HG02973 (cell line): Measurements from ENCODE around the gene TAF11.
A peak's percentile ranks its signal among the peaks of the same experiment; 100 is the strongest.
"Not testable (repeated sequence)": the region's sequence is repeated elsewhere in the genome, so short reads cannot be mapped to it uniquely, and the experiment has no call there.

Experiments
- ATAC-seq: cut with Tn5 transposase; IDR thresholded peaks from one replicate; pipeline ENCODE4 v1.9.1; 2021; ENCODE audit warnings: moderate library complexity; ENCODE audit not compliant: unreplicated experiment

Gene TAF11, protein sequence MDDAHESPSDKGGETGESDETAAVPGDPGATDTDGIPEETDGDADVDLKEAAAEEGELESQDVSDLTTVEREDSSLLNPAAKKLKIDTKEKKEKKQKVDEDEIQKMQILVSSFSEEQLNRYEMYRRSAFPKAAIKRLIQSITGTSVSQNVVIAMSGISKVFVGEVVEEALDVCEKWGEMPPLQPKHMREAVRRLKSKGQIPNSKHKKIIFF

DNA sequence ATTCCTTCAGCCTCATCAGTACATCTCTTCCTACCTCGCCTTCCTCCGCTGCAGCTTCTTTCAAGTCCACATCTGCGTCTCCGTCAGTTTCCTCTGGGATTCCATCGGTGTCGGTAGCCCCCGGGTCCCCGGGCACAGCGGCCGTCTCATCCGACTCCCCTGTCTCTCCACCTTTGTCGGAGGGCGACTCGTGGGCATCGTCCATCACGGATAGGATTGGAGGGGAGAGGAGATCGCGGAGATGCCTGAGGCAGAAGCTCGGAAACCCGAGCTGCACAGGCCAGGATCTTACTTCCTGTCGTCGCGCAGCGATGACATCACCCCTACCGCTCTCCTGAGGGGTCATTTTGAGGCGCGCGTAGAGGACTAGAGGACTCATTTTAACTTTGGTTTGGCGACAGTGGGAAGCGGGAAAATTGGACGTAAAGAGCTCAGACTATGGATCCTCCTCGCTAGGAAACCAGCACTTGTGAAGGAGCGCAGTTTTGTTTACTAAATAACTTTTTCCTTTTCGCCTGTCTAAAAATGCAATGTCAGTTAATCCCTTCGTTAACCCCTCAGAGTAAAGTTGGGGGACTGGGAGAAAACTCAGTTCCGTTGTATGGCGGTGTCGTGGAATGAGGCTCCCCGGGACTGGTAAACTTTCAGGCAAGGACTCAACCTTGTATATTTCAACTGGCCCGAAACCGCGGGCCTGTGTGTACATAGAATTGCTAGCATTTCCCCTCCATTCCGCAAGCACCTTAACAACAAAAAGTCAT, at the start of gene TAF11:
Gene TAF11 (minus strand): TSS at position 290 of the 761 bp plus-strand sequence. CDS start 85 bp downstream, at position 205.
- peak; percentile 67 for ATAC-seq

DNA sequence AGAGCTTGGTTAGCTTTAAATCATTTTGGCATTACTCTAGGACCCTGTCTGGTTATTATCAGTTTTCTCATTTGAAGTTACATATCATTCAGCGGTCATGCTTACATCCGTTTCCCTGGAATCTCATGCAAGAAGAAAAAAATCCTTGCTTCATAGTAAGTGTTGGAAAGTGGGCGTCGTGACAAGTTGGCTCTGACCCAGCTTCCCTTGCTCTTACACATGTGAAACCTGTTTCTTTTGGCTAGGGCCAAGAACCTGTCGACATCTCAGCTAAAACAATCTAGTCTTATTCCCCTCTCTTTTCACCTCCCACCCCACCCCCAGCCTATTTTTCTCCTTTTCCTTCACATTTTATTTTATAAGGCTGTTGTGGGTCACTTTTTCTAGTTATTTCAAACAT, 46.7 kb upstream of the TAF11 start:
- no peak for ATAC-seq

- ATAC-seq: not testable (repeated sequence)
Observed at GRCh38 chr6:34932202-34932601, 44.4 kb upstream of the TAF11 start.

GRCh38 chr6:34930221-34930620, 42.4 kb upstream of the TAF11 start:
- no peak for ATAC-seq

DNA sequence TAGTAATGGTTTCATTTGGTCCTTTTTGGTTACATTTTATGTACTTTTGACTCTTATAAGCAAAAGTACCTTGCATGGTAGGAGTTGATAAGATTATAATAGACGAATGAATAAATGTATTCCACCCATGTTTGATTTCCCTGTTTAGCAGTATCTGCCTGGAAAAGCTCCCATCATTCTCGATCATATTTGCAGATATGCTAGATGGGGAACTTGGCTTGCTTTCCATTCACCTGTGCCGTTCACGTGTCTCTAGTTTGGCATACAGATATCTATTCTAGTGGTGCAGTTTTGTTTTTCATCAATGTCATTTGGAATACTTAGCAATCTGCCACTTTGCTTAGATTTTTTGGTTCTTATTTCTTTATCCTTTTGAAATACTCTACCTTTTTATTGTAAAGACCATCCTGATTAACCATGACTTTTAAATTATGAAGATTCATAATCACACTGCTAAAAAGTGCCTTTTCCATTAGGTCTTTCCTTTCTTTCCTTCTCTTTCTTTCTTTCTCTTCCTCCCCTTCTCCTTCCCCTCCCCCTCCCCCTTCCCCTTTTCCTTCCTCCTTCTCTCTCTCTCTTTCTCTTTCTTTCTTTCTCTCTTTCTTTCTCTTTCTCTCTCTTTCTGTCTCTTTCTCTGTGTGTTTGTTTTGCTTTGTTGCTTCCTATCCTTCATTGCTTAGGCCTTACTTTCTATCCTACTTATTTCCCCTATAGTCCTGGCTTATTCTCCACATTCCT, 41.6 kb upstream of the TAF11 start:
- ATAC-seq: no peak

DNA sequence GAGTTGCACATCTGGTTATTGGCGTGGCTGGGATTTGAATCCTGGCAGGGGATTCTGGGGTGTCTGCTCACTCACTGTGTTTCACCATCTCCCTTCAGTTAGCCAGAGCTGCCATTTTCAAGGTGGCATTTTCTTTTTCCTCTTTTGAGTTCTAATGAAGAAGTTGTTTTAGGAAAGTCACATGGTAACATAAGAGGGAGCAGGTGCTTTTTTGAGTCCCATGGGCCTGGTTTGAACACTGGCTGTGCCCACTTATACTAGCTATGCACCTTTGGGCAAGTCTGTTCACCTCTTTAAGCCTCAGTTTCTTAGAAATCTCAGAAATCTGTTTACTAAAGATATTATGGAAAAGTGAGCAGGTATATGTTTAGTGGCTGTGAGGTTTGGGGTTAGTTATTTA, 40.9 kb upstream of the TAF11 start:
- ATAC-seq: no peak

GRCh38 chr6:34928220-34928619, 40.4 kb upstream of the TAF11 start:
- no peak for ATAC-seq

DNA sequence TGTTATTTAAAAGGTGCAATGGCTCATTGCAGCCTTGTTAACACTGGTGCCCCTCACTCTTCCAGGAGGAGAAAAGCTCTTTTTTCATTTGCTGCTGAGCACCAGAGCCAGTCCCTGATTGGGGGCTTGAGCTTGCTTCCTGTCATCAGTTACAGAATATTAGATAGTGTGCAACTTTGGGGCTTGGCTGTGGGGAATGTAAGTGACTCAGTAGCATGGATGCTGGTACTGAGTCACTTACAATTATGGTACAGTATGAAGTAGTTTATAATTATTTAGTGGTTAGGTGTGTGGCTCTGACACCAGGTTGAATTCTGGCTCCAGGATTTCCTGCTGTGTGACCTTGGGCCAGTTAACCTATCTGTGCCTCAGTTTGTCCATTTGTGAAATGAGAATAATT, 38.8 kb upstream of the TAF11 start:
- no peak for ATAC-seq

DNA sequence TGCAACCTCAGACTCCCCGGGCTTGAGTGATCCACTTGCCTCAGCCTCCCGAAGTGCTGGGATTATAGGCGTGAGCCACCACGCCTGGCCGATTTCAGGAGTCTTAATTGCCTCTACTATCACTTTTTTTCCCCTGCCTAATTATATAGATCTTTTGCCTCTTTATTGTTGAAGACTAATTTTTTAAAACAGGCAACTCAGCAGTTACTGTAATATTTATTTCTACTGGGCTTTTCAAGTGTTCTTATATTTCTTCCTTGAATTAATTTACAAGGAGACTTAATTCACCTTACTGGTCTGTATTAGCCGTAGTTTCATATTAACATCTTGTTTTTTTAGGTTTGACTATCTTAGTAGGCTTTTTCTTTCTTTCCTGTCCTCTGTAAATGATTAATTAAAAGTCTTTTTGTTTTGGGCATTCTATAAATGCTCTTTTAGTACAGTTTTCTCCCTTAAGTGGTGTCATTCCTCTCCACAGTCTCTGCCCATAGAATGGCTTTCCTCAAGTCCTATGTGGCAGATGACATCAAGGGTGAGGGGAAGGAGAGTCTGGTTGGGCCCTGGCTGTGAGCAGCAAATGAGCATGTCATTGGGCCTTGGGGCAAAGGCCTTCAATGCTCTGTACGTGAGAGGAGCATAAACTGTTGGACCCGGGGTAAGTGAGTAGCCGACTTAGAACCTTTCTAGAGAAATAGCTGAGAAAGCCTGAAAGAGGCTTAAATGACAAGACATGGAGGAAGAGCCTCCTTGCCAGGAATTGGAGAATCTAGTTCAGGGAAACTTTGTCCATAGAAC, 37.2 kb upstream of the TAF11 start:
- no peak for ATAC-seq

DNA sequence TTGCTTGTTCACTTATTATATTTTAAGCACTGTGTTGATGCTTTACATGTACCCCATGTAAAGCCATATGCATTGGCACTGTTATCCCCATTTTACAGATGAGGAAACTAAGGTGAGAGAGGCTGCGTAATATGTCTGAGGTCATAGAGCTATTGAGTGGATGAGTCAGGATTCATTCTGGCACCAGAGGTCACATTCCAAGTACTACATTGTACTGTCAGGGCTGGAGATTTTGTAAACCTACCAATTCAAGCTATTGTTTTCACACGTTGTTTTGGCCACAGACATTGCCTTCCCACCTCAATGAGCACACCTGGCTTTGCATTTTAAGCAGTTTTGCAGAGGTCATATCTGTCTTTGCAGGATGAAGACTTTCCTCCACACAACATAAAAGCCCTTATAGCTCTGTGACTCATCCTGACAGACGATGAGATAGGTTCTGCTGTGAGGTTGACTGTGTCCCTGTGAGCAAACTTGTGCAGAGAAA, 34.4 kb upstream of the TAF11 start:
- no peak for ATAC-seq

DNA sequence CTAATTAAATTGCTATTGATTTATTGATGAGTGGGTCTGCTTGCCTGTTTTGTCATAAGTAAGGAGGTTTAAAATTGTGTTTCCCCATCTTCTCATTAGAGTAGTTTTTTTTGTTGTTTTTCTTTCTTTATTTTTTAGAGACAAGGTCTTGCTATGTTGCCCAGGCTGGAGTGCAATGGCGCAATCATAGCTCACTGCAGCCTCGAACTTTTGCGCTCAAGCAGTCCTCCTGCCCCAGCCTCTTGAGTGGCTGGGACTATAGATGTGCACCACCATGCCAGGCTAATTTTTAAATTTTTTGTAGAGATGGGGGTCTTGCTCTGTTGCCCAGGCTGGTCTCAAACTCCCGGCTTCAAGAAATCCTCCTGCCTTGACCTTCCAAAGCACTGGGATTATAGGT, 32.3 kb upstream of the TAF11 start:
- ATAC-seq: no peak

- no peak for ATAC-seq
Observed at GRCh38 chr6:34919651-34920050, 31.8 kb upstream of the TAF11 start.

DNA sequence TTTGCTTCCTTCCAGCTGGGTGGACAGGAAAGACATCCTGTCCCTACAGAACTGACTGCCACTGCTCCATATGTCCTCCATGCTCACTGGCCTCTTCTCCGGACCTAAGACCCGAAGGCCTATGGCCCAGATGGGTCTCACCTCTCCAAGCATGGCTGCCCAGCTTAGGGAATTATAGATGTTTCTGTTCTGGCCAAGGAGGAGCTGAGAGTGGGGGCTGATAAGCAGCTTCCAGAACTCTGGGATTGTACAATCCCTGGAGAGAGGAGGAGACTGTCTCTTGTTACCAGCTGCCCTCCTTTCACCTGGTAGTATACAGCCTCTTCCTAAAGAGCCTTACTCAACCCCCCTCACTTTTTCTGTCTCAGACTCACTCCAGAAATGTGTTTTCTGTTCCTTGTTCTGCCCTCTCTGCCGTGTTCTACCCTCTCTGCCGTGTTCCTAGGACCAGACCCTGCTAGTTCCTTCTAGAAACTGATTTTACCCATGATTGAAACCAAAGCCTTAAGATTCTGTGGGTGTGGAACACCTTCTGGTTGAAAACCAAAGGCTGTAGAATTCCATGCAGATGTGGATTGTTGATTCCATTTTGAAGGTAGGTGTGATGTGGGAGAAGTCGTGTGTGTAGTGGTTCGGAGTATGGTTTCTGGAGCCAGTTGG, 29.9 kb upstream of the TAF11 start:
- ATAC-seq: no peak

- no peak for ATAC-seq
Observed at GRCh38 chr6:34916348-34916967, 28.6 kb upstream of the TAF11 start.

DNA sequence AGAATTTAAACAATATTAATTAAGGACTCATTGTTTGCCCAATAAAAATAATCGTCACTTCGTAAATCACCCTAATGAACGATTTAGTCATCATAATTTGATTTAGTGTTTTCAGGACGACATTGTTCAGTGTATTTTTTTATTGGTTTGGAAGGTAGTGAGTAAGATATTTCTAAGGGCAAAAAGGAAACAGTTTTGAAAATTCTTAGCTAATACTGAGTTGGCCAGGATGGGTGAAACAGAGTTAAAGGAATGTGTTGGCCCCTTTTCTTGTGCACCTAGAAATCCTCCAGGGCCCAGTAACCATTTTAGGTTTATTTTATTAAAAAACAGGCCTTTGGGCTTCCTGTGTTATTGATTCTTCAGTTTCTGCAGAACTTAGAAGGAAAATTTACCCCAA, 26.5 kb upstream of the TAF11 start:
- no peak for ATAC-seq

DNA sequence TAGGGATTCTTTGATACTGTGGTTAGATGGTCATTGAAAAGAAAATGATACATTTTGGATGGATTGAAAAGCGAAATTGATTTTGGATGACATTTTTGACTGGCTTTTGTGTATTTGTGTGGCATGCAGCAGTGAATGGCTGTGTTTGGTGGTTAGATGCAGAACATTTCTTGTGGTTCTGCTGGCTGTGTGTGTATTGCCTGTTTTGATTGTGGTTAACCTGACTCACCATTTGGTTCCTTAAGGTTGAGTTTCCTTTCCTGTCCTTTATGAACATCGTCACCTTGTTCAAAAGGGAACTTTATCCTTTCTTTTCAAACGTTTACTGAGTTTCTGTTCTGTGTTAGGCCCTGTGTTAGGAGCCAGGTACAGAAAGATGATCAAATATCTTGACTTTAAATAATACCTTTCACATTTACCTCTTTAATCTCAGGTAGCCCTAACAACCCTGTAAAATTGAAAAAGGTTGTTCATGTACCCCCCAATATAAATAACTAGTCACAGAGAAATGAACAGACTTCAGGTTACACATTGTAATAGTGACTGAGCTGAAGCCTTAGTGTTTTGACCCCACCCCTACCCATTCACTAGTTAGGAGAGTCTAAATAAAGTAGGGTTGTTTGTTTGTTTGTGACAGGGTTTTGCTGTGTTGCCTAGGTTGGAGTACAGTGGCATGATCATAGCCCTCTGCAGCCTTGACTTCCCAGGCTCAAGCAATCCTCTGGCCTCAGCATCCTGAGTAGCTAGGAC, 25.0 kb upstream of the TAF11 start:
- peak; percentile 82 for ATAC-seq

- ATAC-seq: no peak
Observed at GRCh38 chr6:34911822-34912221, 24.0 kb upstream of the TAF11 start.

DNA sequence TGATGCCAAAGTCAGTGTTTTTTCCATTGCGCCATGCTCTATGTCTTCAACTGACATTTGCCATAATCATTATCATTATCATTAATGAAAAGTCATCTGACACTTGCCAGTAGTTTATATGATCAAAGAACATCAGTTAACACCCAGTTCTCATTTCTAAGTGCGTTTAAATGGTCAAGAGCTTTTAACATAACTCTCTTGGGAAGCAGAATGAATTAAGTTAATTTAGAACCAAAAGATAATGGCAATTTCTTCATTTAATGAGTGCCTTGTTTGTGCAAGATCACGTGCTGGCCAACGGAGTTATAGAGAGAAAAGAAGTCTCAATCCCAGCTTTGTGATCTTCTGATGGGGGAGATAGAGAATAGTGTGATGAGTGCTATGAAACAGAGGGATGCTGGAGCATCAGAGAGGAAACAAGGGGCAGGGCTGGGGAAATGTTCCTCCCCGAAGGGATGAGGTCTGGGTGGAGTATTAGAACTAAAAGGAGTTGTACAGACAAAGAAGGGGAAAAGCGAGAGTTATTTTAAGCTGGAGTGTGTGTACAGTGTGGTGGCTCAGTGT, 21.6 kb upstream of the TAF11 start:
- ATAC-seq: no peak

DNA sequence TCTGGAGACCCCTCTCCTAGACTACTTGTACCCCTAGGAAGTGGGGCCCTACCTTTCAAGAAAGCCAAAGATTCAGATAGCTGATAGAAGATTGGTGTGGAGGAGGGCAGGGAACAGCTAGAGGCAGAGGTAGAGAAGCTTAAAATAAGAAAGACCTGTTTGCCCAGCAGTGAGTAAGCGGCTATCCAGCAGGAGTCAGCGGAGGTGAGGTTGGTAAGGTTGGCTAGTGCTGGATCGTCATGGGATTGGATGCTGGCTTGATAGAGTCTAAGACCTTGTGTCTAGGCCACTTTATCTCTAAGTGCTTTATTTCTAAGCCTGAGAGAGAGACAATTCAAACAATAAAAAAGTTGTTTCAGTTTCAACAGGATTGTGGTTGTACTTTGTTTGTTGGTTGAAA, 20.4 kb upstream of the TAF11 start:
- ATAC-seq: no peak
